ENCODE data around the gene CSGALNACT2. TPM values are rescaled to one million over a fixed set of nuclear protein-coding genes. Genes with fewer than 3 reads are reported as not detected.

The CSGALNACT2 gene
- total RNA-seq, 1 experiment from 2014 or later, result 3.6 TPM

DNA sequence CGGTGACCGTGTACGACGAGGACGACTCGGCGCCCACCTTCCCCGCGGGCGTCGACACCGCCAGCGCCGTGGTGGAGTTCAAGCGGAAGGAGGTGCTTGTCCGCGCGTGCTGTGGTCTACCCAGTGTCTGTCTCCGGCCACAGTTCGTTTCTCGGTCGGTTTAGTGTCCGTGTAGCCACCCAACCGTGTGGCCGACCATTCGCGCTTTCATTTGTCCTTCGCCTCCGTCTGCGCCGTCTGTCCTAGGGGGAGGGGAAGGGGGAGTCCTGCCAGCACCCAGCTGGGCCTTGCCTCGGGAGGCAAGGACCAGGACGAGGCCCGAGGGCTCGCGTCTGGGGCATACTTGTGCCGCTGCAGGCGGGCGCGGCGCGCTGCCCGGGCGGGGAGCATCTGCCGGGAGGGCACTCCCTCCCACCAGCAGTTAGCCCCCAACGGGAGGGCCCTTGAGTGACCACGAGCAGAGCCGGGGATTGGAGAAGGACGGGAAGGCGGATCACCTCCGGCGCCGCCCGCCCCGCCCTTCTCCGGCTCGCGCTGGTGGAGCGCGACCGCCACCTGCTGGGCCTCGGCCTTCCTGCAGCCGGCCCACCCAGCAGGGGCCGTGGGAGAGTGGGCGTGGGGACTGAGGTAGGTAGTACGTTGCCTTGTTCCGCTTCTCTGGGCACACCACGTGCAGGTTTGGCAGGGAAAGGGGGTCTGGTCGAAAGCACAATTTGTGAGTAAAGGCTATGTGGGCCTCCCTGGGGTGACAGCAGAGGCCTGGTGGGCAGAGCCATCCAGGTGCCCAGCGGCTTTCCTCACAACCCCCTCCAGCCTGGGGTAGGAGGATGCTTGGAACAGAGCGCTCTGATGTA is 32.9 kb upstream of the CSGALNACT2 start:
- Histone ChIP-seq H3K4me3 (ENCODE audit: low read length) (peak overlapping the region; percentile 66), H3K27ac (ENCODE audit: low read length) (no peak overlapping the region), H3K9me2 (replicated peaks; ENCODE audit: low read length) (no peaks in the 10 kb centered on the region)

DNA sequence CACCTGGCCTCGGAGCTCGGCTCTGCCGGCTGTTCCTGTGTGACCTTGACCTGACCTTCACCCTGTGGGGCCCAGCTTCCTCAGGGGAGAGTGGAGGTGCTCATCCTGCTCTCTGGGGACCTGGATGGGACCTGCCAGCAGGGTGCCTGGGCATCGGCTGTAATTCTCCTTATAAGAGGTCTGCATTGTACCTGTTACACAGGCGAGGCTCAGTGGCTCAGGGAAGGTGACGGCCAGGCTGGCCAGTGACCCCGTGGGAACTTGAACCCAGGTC is 32.4 kb upstream of the CSGALNACT2 start:
- peaks cover under 1% of the 10 kb centered on the region; the same call in 1 of the 2 replicates for H3K27me3 ChIP-seq (ENCODE audit: low read length)
- ChIA-PET CTCF (interaction anchor here (0.6 kb wide), 1 partner anchor 1067 kb away, joined by 3 read pairs; no protein-coding TSS in a partner anchor), POLR2A (ENCODE audit: unreplicated experiment) (no interaction called here)
- H4K20me1 ChIP-seq (ENCODE audit: low read length), result no peaks in the 10 kb centered on the region
- ATAC-seq (no peak), DNase-seq (no peak)
- no peak overlapping the region for H3K27ac ChIP-seq (ENCODE audit: low read length)
- no peak overlapping the region; the same call in 1 of the 2 replicates for H3K4me3 ChIP-seq (ENCODE audit: low read length)
- no peaks in the 10 kb centered on the region for H3K9me3 ChIP-seq (ENCODE audit: low read length)
- H3K36me3 ChIP-seq (ENCODE audit: low read depth, low read length), result no peaks in the 10 kb centered on the region
- H3F3A ChIP-seq (ENCODE audit: low read length, unreplicated experiment), result no peaks in the 10 kb centered on the region
- no TSS peak for BruUV-seq (replicated peaks)
- peak overlapping the region; percentile 95; the same call in 1 of the 2 replicates for H2AFZ ChIP-seq (ENCODE audit: low read length)
- H3K4me1 ChIP-seq (ENCODE audit: insufficient read depth, low read length), result peaks cover 9% of the 10 kb centered on the region; the same call in 1 of the 2 replicates
- no peak for TF ChIP-seq EZH2phosphoT487 (IDR thresholded peaks at IDR 0.05; ENCODE audit: borderline replicate concordance, low read length)
- no peak for TF ChIP-seq EZH2 (IDR thresholded peaks at IDR 0.05; ENCODE audit: low read length, unreplicated experiment)
- TF ChIP-seq, protein P1, sequence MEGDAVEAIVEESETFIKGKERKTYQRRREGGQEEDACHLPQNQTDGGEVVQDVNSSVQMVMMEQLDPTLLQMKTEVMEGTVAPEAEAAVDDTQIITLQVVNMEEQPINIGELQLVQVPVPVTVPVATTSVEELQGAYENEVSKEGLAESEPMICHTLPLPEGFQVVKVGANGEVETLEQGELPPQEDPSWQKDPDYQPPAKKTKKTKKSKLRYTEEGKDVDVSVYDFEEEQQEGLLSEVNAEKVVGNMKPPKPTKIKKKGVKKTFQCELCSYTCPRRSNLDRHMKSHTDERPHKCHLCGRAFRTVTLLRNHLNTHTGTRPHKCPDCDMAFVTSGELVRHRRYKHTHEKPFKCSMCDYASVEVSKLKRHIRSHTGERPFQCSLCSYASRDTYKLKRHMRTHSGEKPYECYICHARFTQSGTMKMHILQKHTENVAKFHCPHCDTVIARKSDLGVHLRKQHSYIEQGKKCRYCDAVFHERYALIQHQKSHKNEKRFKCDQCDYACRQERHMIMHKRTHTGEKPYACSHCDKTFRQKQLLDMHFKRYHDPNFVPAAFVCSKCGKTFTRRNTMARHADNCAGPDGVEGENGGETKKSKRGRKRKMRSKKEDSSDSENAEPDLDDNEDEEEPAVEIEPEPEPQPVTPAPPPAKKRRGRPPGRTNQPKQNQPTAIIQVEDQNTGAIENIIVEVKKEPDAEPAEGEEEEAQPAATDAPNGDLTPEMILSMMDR (conservative IDR thresholded peaks at IDR 0.05; ENCODE audit: low read depth, low read length), result no peak
- no peaks in the 10 kb centered on the region for H3K79me2 ChIP-seq (ENCODE audit: low read length)
- intact Hi-C loops (cut with micrococcal nuclease), result loop anchor here (1.0 to 5.0 kb wide), 3 partner anchors 240 to 469 kb away; partner anchors contain the start of gene ZNF33B
- H3K9ac ChIP-seq (ENCODE audit: low read length), result no peak overlapping the region
- peak overlapping the region; percentile 91; the same call in 1 of the 2 replicates for H3K4me2 ChIP-seq (ENCODE audit: low read length)
- H3K9me2 ChIP-seq (replicated peaks; ENCODE audit: low read length), result no peaks in the 10 kb centered on the region

More for the DNA sequence above, 32.9 kb upstream of the CSGALNACT2 start:
- Histone ChIP-seq H3F3A (ENCODE audit: low read length, unreplicated experiment) (no peaks in the 10 kb centered on the region), H4K20me1 (ENCODE audit: low read length) (no peaks in the 10 kb centered on the region), H3K4me1 (ENCODE audit: insufficient read depth, low read length) (0 out of 2 replicates have a peak, but pooled peaks cover 4% of the 10 kb centered on the region), H3K79me2 (ENCODE audit: low read length) (no peaks in the 10 kb centered on the region), H3K9me3 (ENCODE audit: low read length) (no peaks in the 10 kb centered on the region), H3K9ac (ENCODE audit: low read length) (no peak overlapping the region), H3K27me3 (ENCODE audit: low read length) (peaks cover 3% of the 10 kb centered on the region; the same call in 1 of the 2 replicates), H3K36me3 (ENCODE audit: low read depth, low read length) (no peaks in the 10 kb centered on the region), H2AFZ (ENCODE audit: low read length) (peak overlapping the region; percentile 95), H3K4me2 (ENCODE audit: low read length) (peak overlapping the region; percentile 91)
- intact Hi-C loops (cut with micrococcal nuclease), result loop anchor here (1.0 to 5.0 kb wide), 3 partner anchors 239 to 468 kb away; partner anchors contain the start of gene ZNF33B
- POLR2A ChIA-PET (ENCODE audit: unreplicated experiment), result no interaction called here
- TF ChIP-seq, protein P1 (conservative IDR thresholded peaks at IDR 0.05; ENCODE audit: low read depth, low read length), result peak; percentile 98
- TF ChIP-seq EZH2 (IDR thresholded peaks at IDR 0.05; ENCODE audit: low read length, unreplicated experiment) (no peak), EZH2phosphoT487 (IDR thresholded peaks at IDR 0.05; ENCODE audit: borderline replicate concordance, low read length) (no peak)
- CTCF ChIA-PET, result interaction anchor here (0.6 kb wide), 1 partner anchor 1068 kb away, joined by 3 read pairs; no protein-coding TSS in a partner anchor
- no TSS peak for BruUV-seq (replicated peaks)
- DNase-seq, result peak; percentile 78
- peak; percentile 93 for ATAC-seq
